Liver (tissue), 9 donors: Measurements from ENCODE around the gene IQSEC1. TPM values are rescaled to one million over a fixed set of nuclear protein-coding genes. Genes with fewer than 3 reads are reported as not detected.

Source experiments
- DNase-seq: peaks from one replicate; pipeline ENCODE4 v3.0.0-alpha.2; 2017; ENCODE audit warnings: low spot score
- H3K27ac ChIP-seq, 2 donors: one replicate each; pipeline ENCODE4 v1.7.0; 2013; ENCODE audit warnings: inconsistent platforms in 2 of 2, low read length in 2 of 2, control low read depth in 1 of 2, low read depth in 1 of 2, mild to moderate bottlenecking in 1 of 2
- H3K27me3 ChIP-seq, 4 donors: one replicate each; pipeline versions ENCODE4 v1.6.1 to v1.7.0; 2013; ENCODE audit warnings: low read length in 3 of 4, inconsistent platforms in 1 of 4, mild to moderate bottlenecking in 1 of 4, moderate library complexity in 1 of 4; ENCODE audit not compliant: control insufficient read depth in 4 of 4, insufficient read depth in 4 of 4
- H3K36me3 ChIP-seq, 4 donors: one replicate each; pipeline versions ENCODE4 v1.6.1 to v1.7.0; 2013; ENCODE audit warnings: low read length in 3 of 4, mild to moderate bottlenecking in 3 of 4, low read depth in 1 of 4, moderate library complexity in 1 of 4; ENCODE audit not compliant: control insufficient read depth in 4 of 4, insufficient read depth in 3 of 4
- H3K4me1 ChIP-seq, 4 donors: one replicate each; pipeline versions ENCODE4 v1.6.1 to v1.7.0; 2013; ENCODE audit warnings: low read length in 3 of 4, mild to moderate bottlenecking in 3 of 4, moderate library complexity in 1 of 4; ENCODE audit not compliant: control insufficient read depth in 4 of 4, insufficient read depth in 4 of 4
- H3K4me3 ChIP-seq, 3 donors: one replicate each; pipeline versions ENCODE4 v1.6.1 to v1.7.0; 2013; ENCODE audit warnings: low read length in 3 of 3, control low read depth in 1 of 3, low read depth in 1 of 3, mild to moderate bottlenecking in 1 of 3
- H3K9ac ChIP-seq, 2 donors: one replicate each; pipeline ENCODE4 v1.7.0; 2013; ENCODE audit warnings: low read length in 2 of 2, mild to moderate bottlenecking in 2 of 2, moderate library complexity in 2 of 2, control low read depth in 1 of 2, low read depth in 1 of 2
- H3K9me3 ChIP-seq, 4 donors: one replicate each; pipeline versions ENCODE4 v1.6.1 to v1.7.0; 2013; ENCODE audit warnings: low read length in 3 of 4; ENCODE audit not compliant: control insufficient read depth in 4 of 4
- CTCF ChIP-seq: fragments of 150-350 bp; IDR thresholded peaks from 2 replicates; pipeline ENCODE4 v1.5.1; 2017; ENCODE audit warnings: improper control_type of control experiment, low read depth, low read length; ENCODE audit not compliant: missing input control
- FOXA1 ChIP-seq: IDR thresholded peaks from 2 replicates; pipeline ENCODE4 v1.6.1; 2016; ENCODE audit warnings: antibody characterized with exemption
- FOXA2 ChIP-seq: IDR thresholded peaks from 2 replicates; pipeline ENCODE4 v1.6.1; 2016; ENCODE audit warnings: antibody characterized with exemption
- HNF4A ChIP-seq, 2 donors: conservative IDR thresholded peaks; 2 replicates each; pipeline ENCODE4 v1.6.1; 2016; ENCODE audit warnings: antibody characterized with exemption in 2 of 2, mild to moderate bottlenecking in 2 of 2
- HNF4G ChIP-seq: IDR thresholded peaks from 2 replicates; pipeline ENCODE4 v1.6.1; 2016; ENCODE audit warnings: antibody characterized with exemption
- JUND ChIP-seq, 2 donors: IDR thresholded peaks; 2 replicates each; pipeline ENCODE4 v1.6.1; 2016; ENCODE audit warnings: antibody characterized with exemption in 2 of 2
- MAX ChIP-seq: IDR thresholded peaks from 2 replicates; pipeline ENCODE4 v1.6.1; 2016; ENCODE audit warnings: antibody characterized with exemption
- NR2F2 ChIP-seq: IDR thresholded peaks from 2 replicates; pipeline ENCODE4 v1.6.1; 2016; ENCODE audit warnings: antibody characterized with exemption
- RAD21 ChIP-seq, 2 donors: IDR thresholded peaks; 2 replicates each; pipeline ENCODE4 v1.6.1; 2016; ENCODE audit warnings: antibody characterized with exemption in 2 of 2, mild to moderate bottlenecking in 2 of 2
- RXRA ChIP-seq, 2 donors: IDR thresholded peaks; 2 replicates each; pipeline ENCODE4 v1.6.1; 2017 to 2018; ENCODE audit warnings: antibody characterized with exemption in 2 of 2, mild to moderate bottlenecking in 1 of 2
- SP1 ChIP-seq: IDR thresholded peaks from 2 replicates; pipeline ENCODE4 v1.6.1; 2018; ENCODE audit warnings: antibody characterized with exemption, mild to moderate bottlenecking
- TAF1 ChIP-seq: conservative IDR thresholded peaks from 2 replicates; pipeline ENCODE4 v1.6.1; 2016; ENCODE audit warnings: antibody characterized with exemption, mild to moderate bottlenecking
- YY1 ChIP-seq: IDR thresholded peaks from 2 replicates; pipeline ENCODE4 v1.6.1; 2016; ENCODE audit warnings: antibody characterized with exemption, mild to moderate bottlenecking
- WGBS: extraction: QIAGEN DNeasy Blood & Tissue Kit; methylation state at CpG from one replicate; pipeline ENCODE4 v1.1.7; 2013; 5-methylcytosine and 5-hydroxymethylcytosine counted together
- polyA plus RNA-seq, 2 donors: library from polyadenylated mRNA; stranded (reverse) in 1 of 2; unstranded in 1 of 2; fragments of 200-250 nt in 1 of 2; fragments of >200 nt in 1 of 2; fragmentation: Nextera tagmentation in 1 of 2; extraction: Ambion mirVana in 1 of 2; gene quantifications; one replicate each; pipeline versions ENCODE4 v1.2.1 to v1.2.3, GENCODE V29; 2013 to 2015
- total RNA-seq, 2 donors: library from RNA; depleted of rRNA; stranded (reverse); fragments of >200 nt; gene quantifications; one replicate each; pipeline ENCODE4 v1.2.3, GENCODE V29; 2014
- TF ChIP-seq, protein P1 (sequence below): IDR thresholded peaks from 2 replicates; pipeline ENCODE4 v1.6.1; 2016; ENCODE audit warnings: antibody characterized with exemption
- TF ChIP-seq, protein P2 (sequence below): IDR thresholded peaks from 2 replicates; pipeline ENCODE4 v1.6.1; 2016; ENCODE audit warnings: antibody characterized with exemption
- TF ChIP-seq, protein P3 (sequence below): IDR thresholded peaks from 2 replicates; pipeline ENCODE4 v1.6.1; 2016; ENCODE audit warnings: antibody characterized with exemption, mild to moderate bottlenecking
- donor health status: healthy.
- donor health status: healthy.
- donor health status: healthy.
- donor health status: healthy.
- donor health status: healthy.

Gene IQSEC1
- total and polyA plus RNA-seq, 4 donors: 12.7 to 56.0 (median 36.2) TPM

- Histone ChIP-seq H3K27ac (no peak overlapping the region), H3K27me3 (no peaks in the 10 kb centered on the region), H3K36me3 (peaks cover 11 to 93% (median 45%) of the 10 kb centered on the region in 4 donors), H3K4me1 (no peaks in the 10 kb centered on the region), H3K9me3 (no peaks in the 10 kb centered on the region), H3K9ac (no peak overlapping the region), H3K4me3 (no peak overlapping the region)
- no peak for DNase-seq
- WGBS: 97% methylated on average over 3 of the region's 3 CpGs
- no peak for TF ChIP-seq JUND (IDR thresholded peaks at IDR 0.05)
Observed at GRCh38 chr3:12918231-12918630, 155.0 kb downstream of the IQSEC1 start.

DNA sequence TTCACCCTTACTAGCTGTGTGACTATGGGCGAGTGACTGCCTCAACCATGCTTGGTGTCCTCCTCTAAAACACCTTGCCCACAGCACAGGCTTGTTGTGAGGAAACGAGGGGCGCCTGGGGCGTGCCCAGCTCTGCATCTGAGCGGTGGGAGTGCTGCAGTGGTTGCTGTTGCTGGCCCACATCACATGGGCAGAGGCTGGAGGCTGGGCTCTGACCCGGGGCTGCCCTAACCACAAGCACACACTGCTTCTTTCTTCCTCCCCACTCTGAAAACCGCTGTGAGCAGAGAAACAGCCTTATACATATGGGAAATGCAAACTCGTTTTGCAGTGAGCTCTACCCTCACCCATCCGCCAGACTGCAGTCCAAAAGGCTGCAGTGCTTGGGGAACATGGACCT lies 157.1 kb downstream of the IQSEC1 start:
- Histone ChIP-seq H3K4me3 (no peak overlapping the region), H3K27me3 (no peaks in the 10 kb centered on the region), H3K9me3 (no peaks in the 10 kb centered on the region), H3K4me1 (no peaks in the 10 kb centered on the region), H3K36me3 (peaks cover 12 to 96% (median 51%) of the 10 kb centered on the region in 4 donors), H3K9ac (no peak overlapping the region), H3K27ac (no peak overlapping the region)
- WGBS: 75% methylated on average over 9 of the region's 9 CpGs
- no peak for DNase-seq
- TF ChIP-seq HNF4A (conservative IDR thresholded peaks at IDR 0.05) (no peak), NR2F2 (no peak), FOXA2 (no peak), RAD21 (IDR thresholded peaks at IDR 0.05) (no peak), CTCF (no peak), RXRA (IDR thresholded peaks at IDR 0.05) (no peak), HNF4G (no peak), FOXA1 (no peak), TAF1 (no peak), SP1 (no peak), YY1 (no peak)
- TF ChIP-seq, protein P1, sequence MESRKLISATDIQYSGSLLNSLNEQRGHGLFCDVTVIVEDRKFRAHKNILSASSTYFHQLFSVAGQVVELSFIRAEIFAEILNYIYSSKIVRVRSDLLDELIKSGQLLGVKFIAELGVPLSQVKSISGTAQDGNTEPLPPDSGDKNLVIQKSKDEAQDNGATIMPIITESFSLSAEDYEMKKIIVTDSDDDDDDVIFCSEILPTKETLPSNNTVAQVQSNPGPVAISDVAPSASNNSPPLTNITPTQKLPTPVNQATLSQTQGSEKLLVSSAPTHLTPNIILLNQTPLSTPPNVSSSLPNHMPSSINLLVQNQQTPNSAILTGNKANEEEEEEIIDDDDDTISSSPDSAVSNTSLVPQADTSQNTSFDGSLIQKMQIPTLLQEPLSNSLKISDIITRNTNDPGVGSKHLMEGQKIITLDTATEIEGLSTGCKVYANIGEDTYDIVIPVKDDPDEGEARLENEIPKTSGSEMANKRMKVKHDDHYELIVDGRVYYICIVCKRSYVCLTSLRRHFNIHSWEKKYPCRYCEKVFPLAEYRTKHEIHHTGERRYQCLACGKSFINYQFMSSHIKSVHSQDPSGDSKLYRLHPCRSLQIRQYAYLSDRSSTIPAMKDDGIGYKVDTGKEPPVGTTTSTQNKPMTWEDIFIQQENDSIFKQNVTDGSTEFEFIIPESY: no peak
- TF ChIP-seq, protein P2, sequence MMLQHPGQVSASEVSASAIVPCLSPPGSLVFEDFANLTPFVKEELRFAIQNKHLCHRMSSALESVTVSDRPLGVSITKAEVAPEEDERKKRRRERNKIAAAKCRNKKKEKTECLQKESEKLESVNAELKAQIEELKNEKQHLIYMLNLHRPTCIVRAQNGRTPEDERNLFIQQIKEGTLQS: no peak

GRCh38 chr3:12914088-12914487 lies 159.1 kb downstream of the IQSEC1 start:
- 92% methylated on average over 7 of the region's 7 CpGs for WGBS
- no peaks in the 10 kb centered on the region for H3K4me1 ChIP-seq
- H3K9me3 ChIP-seq: no peaks in the 10 kb centered on the region
- DNase-seq: no peak
- no peak for TF ChIP-seq MAX
- TF ChIP-seq, protein P3, sequence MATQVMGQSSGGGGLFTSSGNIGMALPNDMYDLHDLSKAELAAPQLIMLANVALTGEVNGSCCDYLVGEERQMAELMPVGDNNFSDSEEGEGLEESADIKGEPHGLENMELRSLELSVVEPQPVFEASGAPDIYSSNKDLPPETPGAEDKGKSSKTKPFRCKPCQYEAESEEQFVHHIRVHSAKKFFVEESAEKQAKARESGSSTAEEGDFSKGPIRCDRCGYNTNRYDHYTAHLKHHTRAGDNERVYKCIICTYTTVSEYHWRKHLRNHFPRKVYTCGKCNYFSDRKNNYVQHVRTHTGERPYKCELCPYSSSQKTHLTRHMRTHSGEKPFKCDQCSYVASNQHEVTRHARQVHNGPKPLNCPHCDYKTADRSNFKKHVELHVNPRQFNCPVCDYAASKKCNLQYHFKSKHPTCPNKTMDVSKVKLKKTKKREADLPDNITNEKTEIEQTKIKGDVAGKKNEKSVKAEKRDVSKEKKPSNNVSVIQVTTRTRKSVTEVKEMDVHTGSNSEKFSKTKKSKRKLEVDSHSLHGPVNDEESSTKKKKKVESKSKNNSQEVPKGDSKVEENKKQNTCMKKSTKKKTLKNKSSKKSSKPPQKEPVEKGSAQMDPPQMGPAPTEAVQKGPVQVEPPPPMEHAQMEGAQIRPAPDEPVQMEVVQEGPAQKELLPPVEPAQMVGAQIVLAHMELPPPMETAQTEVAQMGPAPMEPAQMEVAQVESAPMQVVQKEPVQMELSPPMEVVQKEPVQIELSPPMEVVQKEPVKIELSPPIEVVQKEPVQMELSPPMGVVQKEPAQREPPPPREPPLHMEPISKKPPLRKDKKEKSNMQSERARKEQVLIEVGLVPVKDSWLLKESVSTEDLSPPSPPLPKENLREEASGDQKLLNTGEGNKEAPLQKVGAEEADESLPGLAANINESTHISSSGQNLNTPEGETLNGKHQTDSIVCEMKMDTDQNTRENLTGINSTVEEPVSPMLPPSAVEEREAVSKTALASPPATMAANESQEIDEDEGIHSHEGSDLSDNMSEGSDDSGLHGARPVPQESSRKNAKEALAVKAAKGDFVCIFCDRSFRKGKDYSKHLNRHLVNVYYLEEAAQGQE: no peak
- no peak for TF ChIP-seq NR2F2
- TF ChIP-seq, protein P2: no peak
- TF ChIP-seq HNF4G: no peak
- TF ChIP-seq FOXA1: no peak
- TF ChIP-seq, protein P1: no peak
- no peak for TF ChIP-seq TAF1
- no peak overlapping the region for H3K9ac ChIP-seq
- H3K27ac ChIP-seq: no peak overlapping the region
- peaks cover 21 to 96% (median 58%) of the 10 kb centered on the region in 4 donors for H3K36me3 ChIP-seq
- H3K27me3 ChIP-seq: no peaks in the 10 kb centered on the region
- H3K4me3 ChIP-seq: no peak overlapping the region
